IPS DF 6.9 (cell line): ENCODE measurements around the gene FATE1.

Source experiments
- DNase-seq: peaks from one replicate; pipeline ENCODE4 v3.0.0-alpha.2; 2013; ENCODE audit warnings: low read depth, low spot score
- H3K27ac ChIP-seq: one replicate; pipeline ENCODE4 v1.5.1; 2013; ENCODE audit warnings: low read length, control low read depth
- H3K27me3 ChIP-seq: 2 replicates; pipeline ENCODE4 v1.6.1; 2013; ENCODE audit warnings: mild to moderate bottlenecking, low read length; ENCODE audit not compliant: control insufficient read depth, insufficient read depth
- H3K36me3 ChIP-seq: 2 replicates; pipeline ENCODE4 v1.6.1; 2013; ENCODE audit warnings: low read length; ENCODE audit not compliant: control insufficient read depth, insufficient read depth
- H3K4me1 ChIP-seq: 2 replicates; pipeline ENCODE4 v1.6.1; 2013; ENCODE audit warnings: low read length; ENCODE audit not compliant: control insufficient read depth, insufficient read depth
- H3K4me3 ChIP-seq: 2 replicates; pipeline ENCODE4 v1.5.1; 2013; ENCODE audit warnings: mild to moderate bottlenecking, low read length
- H3K9me3 ChIP-seq: 2 replicates; pipeline ENCODE4 v1.6.1; 2013; ENCODE audit warnings: low read length, inconsistent platforms; ENCODE audit not compliant: control insufficient read depth, insufficient read depth
- WGBS: extraction: QIAGEN DNeasy Blood & Tissue Kit; methylation state at CpG from one replicate; pipeline ENCODE4 v1.1.7; 2013; ENCODE audit warnings: mixed read lengths, missing lambda C conversion rate; ENCODE audit not compliant: insufficient read length, insufficient coverage; 5-methylcytosine and 5-hydroxymethylcytosine counted together

The FATE1 gene

GRCh38 chrX:151723156-151723760 lies 7.4 kb downstream of the FATE1 start:
- H3K27ac ChIP-seq, result no peak overlapping the region
- no CpG with 5 or more reads among the region's 7 CpGs for WGBS
- H3K27me3 ChIP-seq, result no peaks in the 10 kb centered on the region
- no peaks in the 10 kb centered on the region for H3K36me3 ChIP-seq
- DNase-seq, result no peak
- H3K9me3 ChIP-seq, result no peaks in the 10 kb centered on the region
- no peak overlapping the region for H3K4me3 ChIP-seq
- peaks cover 4% of the 10 kb centered on the region for H3K4me1 ChIP-seq

DNA sequence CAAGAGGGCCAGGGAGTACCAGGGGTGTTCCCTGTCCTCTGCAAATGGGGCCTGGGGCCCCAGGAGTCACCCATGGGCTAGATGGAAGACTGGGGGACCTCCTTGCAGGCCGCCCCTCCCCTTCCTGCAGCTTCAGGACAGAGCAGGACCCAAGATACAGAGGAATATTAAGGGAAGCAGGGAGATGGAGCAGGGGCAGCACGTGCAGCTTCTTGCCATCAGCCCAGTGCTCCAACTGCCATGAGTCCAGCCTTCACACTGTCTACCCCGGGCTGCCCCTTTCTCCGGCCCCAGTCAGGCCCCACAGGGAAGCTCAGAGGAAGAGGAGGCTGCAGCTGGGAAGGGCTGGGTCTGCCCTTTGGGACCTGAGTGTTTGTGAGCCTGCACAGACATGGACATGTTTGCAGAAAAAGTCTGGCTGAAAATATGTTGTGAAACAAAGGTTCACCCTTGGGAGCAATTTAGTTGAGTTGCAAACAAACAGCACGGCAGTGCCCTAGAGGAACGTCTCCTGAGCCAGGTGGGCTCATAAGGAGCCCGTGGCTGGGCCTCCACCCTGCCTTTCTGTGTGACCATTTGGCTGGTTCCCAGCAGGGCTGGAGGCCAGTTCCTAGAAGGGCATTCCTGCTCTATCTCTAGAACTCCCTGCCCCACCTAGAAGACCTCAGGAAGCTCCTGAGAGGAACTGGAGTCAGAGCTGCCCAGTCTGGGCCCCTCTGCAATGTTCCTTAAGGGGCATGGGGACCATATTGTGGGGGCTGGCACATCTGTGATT lies 8.9 kb downstream of the FATE1 start:
- Histone ChIP-seq H3K27ac (no peak overlapping the region), H3K9me3 (no peaks in the 10 kb centered on the region), H3K4me3 (no peak overlapping the region), H3K27me3 (no peaks in the 10 kb centered on the region), H3K36me3 (no peaks in the 10 kb centered on the region), H3K4me1 (peaks cover 4% of the 10 kb centered on the region)
- WGBS, result no CpG with 5 or more reads among the region's 7 CpGs
- DNase-seq, result no peak

DNA sequence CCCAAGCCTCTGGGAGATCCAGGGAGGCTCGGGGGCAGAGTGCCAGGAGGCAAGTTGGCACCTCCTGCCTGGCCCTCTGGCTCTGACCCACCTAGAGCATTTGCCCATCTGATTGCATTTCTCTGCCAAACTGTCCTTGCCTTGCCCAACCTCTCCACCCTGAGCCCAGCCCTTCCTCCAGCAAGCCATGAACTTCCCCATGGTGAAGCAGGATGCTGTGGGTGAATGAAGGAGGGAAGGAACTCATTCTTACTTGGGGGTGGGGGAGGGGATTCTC lies 9.4 kb downstream of the FATE1 start:
- H3K4me3 ChIP-seq, result no peak overlapping the region
- peaks cover 4% of the 10 kb centered on the region for H3K4me1 ChIP-seq
- WGBS, result no CpG with 5 or more reads among the region's 1 CpG
- no peaks in the 10 kb centered on the region for H3K9me3 ChIP-seq
- H3K27me3 ChIP-seq, result no peaks in the 10 kb centered on the region
- H3K27ac ChIP-seq, result no peak overlapping the region
- no peak for DNase-seq
- no peaks in the 10 kb centered on the region for H3K36me3 ChIP-seq

GRCh38 chrX:151726751-151727150 lies 10.9 kb downstream of the FATE1 start:
- Histone ChIP-seq H3K4me3 (no peak overlapping the region), H3K4me1 (peaks cover 4% of the 10 kb centered on the region), H3K27me3 (no peaks in the 10 kb centered on the region), H3K27ac (no peak overlapping the region), H3K9me3 (no peaks in the 10 kb centered on the region), H3K36me3 (no peaks in the 10 kb centered on the region)
- no peak for DNase-seq
- WGBS, result no CpG with 5 or more reads among the region's 5 CpGs

GRCh38 chrX:151727346-151727745 lies 11.5 kb downstream of the FATE1 start:
- no peak for DNase-seq
- H3K27me3 ChIP-seq, result no peaks in the 10 kb centered on the region
- no CpG with 5 or more reads among the region's 4 CpGs for WGBS
- no peak overlapping the region for H3K27ac ChIP-seq
- H3K9me3 ChIP-seq, result no peaks in the 10 kb centered on the region
- no peaks in the 10 kb centered on the region for H3K36me3 ChIP-seq
- peaks cover 4% of the 10 kb centered on the region for H3K4me1 ChIP-seq
- no peak overlapping the region for H3K4me3 ChIP-seq

DNA sequence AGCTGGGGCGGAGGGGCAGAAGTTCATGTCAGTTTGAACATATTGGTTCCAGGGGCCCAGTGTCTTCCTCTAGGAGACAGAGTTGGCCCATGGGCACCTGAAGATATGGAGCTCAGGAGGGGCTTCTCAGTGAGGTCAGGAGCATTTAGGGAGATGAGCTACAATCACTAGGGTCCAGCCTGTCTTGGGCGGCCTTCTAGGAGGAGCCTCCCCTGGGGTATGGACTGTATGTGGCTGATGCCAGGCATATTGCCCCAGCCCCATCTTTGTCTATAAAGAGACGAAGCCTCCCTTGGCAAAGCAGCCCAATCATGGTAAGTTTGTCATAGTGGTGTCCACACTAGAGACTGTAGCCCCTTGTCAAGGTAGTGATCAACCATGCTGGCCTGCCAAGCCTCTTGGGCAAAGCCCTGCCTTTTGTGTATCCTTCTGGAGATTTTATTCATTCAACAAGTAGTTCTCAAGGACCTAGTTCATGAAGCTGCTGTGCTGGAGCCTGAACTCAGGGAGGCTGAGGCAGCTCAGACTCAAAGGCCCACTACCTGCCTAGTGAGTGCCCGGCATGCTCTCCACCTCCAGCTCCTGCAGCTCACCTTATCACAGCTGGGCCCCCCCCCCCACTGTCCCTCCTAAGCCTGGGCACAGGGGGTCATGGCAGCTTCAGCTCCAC lies 13.4 kb downstream of the FATE1 start:
- Histone ChIP-seq H3K4me1 (no peaks in the 10 kb centered on the region), H3K36me3 (no peaks in the 10 kb centered on the region), H3K27me3 (no peaks in the 10 kb centered on the region), H3K4me3 (no peak overlapping the region), H3K27ac (no peak overlapping the region), H3K9me3 (no peaks in the 10 kb centered on the region)
- no CpG with 5 or more reads among the region's 4 CpGs for WGBS
- DNase-seq, result no peak

DNA sequence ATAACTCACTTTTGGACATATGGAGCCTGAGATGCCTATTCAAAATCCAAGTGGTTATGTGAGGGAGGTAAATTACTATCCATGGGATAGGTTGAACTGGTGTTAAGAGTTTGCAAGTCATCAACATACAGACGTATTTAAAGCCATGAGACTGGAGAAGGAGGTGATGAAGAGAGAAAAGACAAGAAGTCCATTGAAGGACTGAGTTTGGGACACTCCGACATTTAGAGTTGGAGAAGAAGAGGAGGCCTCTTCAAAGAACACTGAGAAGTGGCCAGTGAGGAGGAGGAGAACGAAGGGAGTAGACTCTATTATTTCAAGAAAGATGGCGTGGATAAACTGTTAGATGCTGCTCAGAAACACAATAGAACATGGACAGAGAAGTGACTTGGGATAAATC lies 18.6 kb downstream of the FATE1 start, which contains the start of gene CNGA2:
Gene CNGA2 (plus strand): TSS at position 301 of the 400 bp plus-strand sequence. CDS start 3,738 bp downstream, outside the sequence.
- no peak within 1 kb of the TSS for H3K4me3 ChIP-seq
- no peaks in the 10 kb centered on the region for H3K9me3 ChIP-seq
- H3K36me3 ChIP-seq, result no peaks in the 10 kb centered on the region
- H3K4me1 ChIP-seq, result no peaks in the 10 kb centered on the region
- DNase-seq, result no peak
- H3K27me3 ChIP-seq, result no peaks in the 10 kb centered on the region
- WGBS, result no CpG with 5 or more reads among the region's 4 CpGs
- no peak within 1 kb of the TSS for H3K27ac ChIP-seq

DNA sequence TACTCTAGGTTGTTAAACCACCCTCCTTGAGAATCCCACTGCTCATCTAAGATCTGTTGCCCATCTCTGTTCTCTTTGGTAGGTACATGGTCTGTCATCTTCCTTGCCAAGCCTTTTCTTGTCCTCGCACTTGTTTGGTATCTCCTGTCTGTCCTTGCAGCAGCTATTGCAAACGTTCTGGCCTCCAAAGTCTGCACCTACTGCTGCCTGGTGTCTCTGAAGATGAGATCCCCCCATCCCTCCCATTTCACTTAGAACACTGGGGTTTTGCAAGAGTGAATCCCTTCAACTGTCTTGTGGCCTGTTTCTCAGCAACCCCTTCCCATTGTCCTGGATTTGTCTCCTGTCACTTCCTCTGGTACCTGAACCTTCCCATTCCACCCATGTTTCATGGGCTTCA lies 19.4 kb downstream of the FATE1 start:
- Histone ChIP-seq H3K4me3 (no peak overlapping the region), H3K9me3 (no peaks in the 10 kb centered on the region), H3K36me3 (no peaks in the 10 kb centered on the region), H3K27me3 (no peaks in the 10 kb centered on the region), H3K4me1 (no peaks in the 10 kb centered on the region), H3K27ac (no peak overlapping the region)
- WGBS, result no CpG with 5 or more reads among the region's 2 CpGs
- no peak for DNase-seq

- Histone ChIP-seq H3K4me1 (no peaks in the 10 kb centered on the region), H3K27ac (no peak overlapping the region), H3K36me3 (no peaks in the 10 kb centered on the region), H3K27me3 (no peaks in the 10 kb centered on the region), H3K4me3 (no peak overlapping the region), H3K9me3 (no peaks in the 10 kb centered on the region)
- no CpG with 5 or more reads among the region's 6 CpGs for WGBS
- DNase-seq, result no peak
These were observed 20.9 kb downstream of the FATE1 start for GRCh38 chrX:151736685-151737084.

DNA sequence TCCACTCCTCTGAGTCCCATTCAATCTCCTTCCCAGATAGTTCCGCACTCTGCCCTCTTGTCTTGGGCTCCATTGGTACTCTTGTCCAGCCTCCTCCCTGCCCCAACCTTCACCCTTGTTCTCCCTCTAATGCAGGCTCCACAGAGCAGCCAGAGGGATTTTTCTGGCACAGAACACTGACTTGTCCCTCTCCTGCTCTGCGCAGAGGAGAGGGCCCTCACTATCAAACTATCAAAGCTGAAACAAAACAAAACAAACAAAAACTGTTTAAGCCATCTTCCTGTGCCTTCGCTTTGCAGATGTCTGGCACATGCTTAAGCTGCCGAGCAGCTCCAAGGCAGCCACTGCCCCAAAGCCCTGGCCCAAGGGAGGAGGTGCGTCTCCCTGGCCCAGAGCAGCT lies 21.7 kb downstream of the FATE1 start:
- H3K27me3 ChIP-seq, result no peaks in the 10 kb centered on the region
- H3K4me1 ChIP-seq, result no peaks in the 10 kb centered on the region
- H3K9me3 ChIP-seq, result no peaks in the 10 kb centered on the region
- H3K36me3 ChIP-seq, result no peaks in the 10 kb centered on the region
- WGBS, result no CpG with 5 or more reads among the region's 5 CpGs
- H3K27ac ChIP-seq, result no peak overlapping the region
- no peak overlapping the region for H3K4me3 ChIP-seq
- DNase-seq, result no peak
